A549 (cell line): ENCODE data around the gene CHPF. TPM values are rescaled to one million over a fixed set of nuclear protein-coding genes. Genes with fewer than 3 reads are reported as not detected.

ENCODE experiments used
- ATAC-seq, 2 experiments: fragments of 200-7000 bp in 1 of 2; fragments of >200 bp in 1 of 2; cut with Nextera tagmentation in 1 of 2; cut with Tn5 transposase in 1 of 2; 3 replicates each; pipeline versions ENCODE4 v1.8.0 to v1.9.1; 2018 to 2020; ENCODE audit warnings: mild to moderate bottlenecking in 1 of 2, moderate library complexity in 1 of 2
- CTCF ChIA-PET: fragments of 300-600 bp; sonication (Branson Sonifier 250); formaldehyde crosslinking; extraction: SDS; loops from one replicate; lab custom pipeline; 2021; ENCODE audit warnings: antibody characterized with exemption, inconsistent platforms; lab: Yijun Ruan, JAX
- POLR2A ChIA-PET: fragments of 350-600 bp; formaldehyde crosslinking; extraction: SDS; loops from one replicate; lab custom pipeline; 2021; ENCODE audit warnings: antibody characterized with exemption, inconsistent platforms; lab: Yijun Ruan, JAX
- DNase-seq, 2 experiments: peaks; one replicate each; pipeline versions ENCODE4 v3.0.0 to v3.0.0-alpha.2; 2011 to 2016; ENCODE audit warnings: low read depth in 1 of 2, low spot score in 1 of 2
- FAIRE-seq: peaks from 2 replicates; lab custom pipeline; 2011; peaks lifted over from hg19 to GRCh38; lab: Jason Lieb, UNC
- H3K27ac ChIP-seq, 2 experiments: fragments of >200 bp; sonication (Bioruptor Twin); formaldehyde crosslinking; 3 replicates each; pipeline ENCODE4 v1.5.1; 2016 to 2017
- H3K4me1 ChIP-seq: fragments of >200 bp; sonication (Bioruptor Twin); formaldehyde crosslinking; 3 replicates; pipeline ENCODE4 v1.6.1; 2016
- H3K4me2 ChIP-seq: fragments of >200 bp; sonication (Bioruptor Twin); formaldehyde crosslinking; 3 replicates; pipeline ENCODE4 v1.6.1; 2016
- H3K4me3 ChIP-seq: fragments of >200 bp; sonication (Bioruptor Twin); formaldehyde crosslinking; 3 replicates; pipeline ENCODE4 v1.5.1; 2016
- H3K9me3 ChIP-seq: fragments of >200 bp; sonication (Bioruptor Twin); formaldehyde crosslinking; 3 replicates; pipeline ENCODE4 v1.6.1; 2016
- CBX8 ChIP-seq: fragments of 200-600 bp; sonication (generic); IDR thresholded peaks from 2 replicates; pipeline ENCODE4 v1.6.1; 2016
- GATA3 ChIP-seq: IDR thresholded peaks from 2 replicates; pipeline ENCODE4 v1.6.1; 2012; ENCODE audit warnings: borderline replicate concordance
- HOXB13 ChIP-seq: fragments of 250-450 bp; sonication (Bioruptor Pico); IDR thresholded peaks from 2 replicates; pipeline ENCODE4 v1.5.0; 2020; ENCODE audit warnings: low read depth, mild to moderate bottlenecking, moderate library complexity
- PHF8 ChIP-seq: fragments of 200-600 bp; sonication (generic); IDR thresholded peaks from 2 replicates; pipeline ENCODE4 v1.6.1; 2016; ENCODE audit warnings: low read depth, mild to moderate bottlenecking, antibody characterized with exemption, moderate library complexity, borderline replicate concordance
- RAD21 ChIP-seq, 2 experiments: fragments of >200 bp in 1 of 2; sonication (Bioruptor Twin) in 1 of 2; formaldehyde crosslinking in 1 of 2; IDR thresholded peaks in 1 of 2; conservative IDR thresholded peaks in 1 of 2; 2 replicates in 1 of 2; 3 replicates in 1 of 2; pipeline ENCODE4 v1.6.1; 2012 to 2018; ENCODE audit warnings: inconsistent platforms in 1 of 2
- ZSCAN20 ChIP-seq: fragments of 250-450 bp; sonication (Bioruptor Pico); IDR thresholded peaks from 2 replicates; pipeline ENCODE4 v1.8.0; 2022; ENCODE audit warnings: mild to moderate bottlenecking, moderate library complexity
- WGBS: methylation state at CpG from one replicate; pipeline ENCODE4 v1.1.6; 2017; ENCODE audit errors: missing lambda C conversion rate; 5-methylcytosine and 5-hydroxymethylcytosine counted together
- polyA plus RNA-seq, 4 experiments: library from polyadenylated mRNA; depleted of rRNA in 3 of 4; stranded (reverse); fragments of >200 nt; fragmentation: RNase III in 1 of 4; extraction: RNeasy Plus Mini Kit Qiagen cat#74134 plus additional on column Dnase treatment in 1 of 4; gene quantifications; 2 replicates in 3 of 4; 3 replicates in 1 of 4; pipeline ENCODE4 v1.2.3, GENCODE V29; 2011 to 2017
- TF ChIP-seq, protein P1 (sequence below): fragments of 200-600 bp; sonication (generic); IDR thresholded peaks from 2 replicates; pipeline ENCODE4 v1.6.1; 2016; ENCODE audit warnings: antibody characterized with exemption, mild to moderate bottlenecking, moderate library complexity
- TF ChIP-seq, protein P2 (sequence below): fragments of 150-350 bp; IDR thresholded peaks from 2 replicates; pipeline ENCODE4 v1.6.1; 2014; ENCODE audit warnings: low read depth, mild to moderate bottlenecking, low read length
- TF ChIP-seq, protein P3 (sequence below): IDR thresholded peaks from 2 replicates; pipeline ENCODE4 v1.6.1; 2012
- TF ChIP-seq, protein P4 (sequence below): fragments of >200 bp; sonication (Bioruptor Twin); formaldehyde crosslinking; IDR thresholded peaks from 3 replicates; pipeline ENCODE4 v1.5.1; 2016

CHPF gene
- polyA plus RNA-seq, 2 of the 4 experiments (the other 2 are of a cell fraction): 9.0 to 14.8 TPM

DNA sequence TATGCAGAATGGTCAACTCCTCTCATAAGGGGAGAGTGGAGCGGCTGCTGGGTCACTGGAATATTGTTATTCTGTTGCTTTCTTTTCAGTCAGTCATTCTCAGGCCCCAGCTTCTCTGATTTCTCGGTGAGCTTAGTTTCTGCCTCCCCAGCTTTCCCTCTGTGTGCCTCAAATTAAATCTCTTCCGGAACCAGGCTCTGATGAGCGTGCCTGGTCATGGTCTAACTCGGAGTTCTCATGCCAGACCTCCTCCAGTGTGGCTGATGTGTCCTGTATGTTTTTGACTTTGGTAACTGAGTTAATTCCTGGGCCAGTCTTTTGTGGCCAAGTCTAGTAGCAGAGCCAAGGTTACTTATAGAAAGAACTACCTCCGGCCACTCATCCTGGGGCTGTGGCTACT lies 49.1 kb upstream of the CHPF start:
- ATAC-seq (no peak), FAIRE-seq (no peak), DNase-seq (no peak)
- Histone ChIP-seq H3K27ac (no peak overlapping the region), H3K4me3 (no peak overlapping the region), H3K4me2 (no peak overlapping the region), H3K9me3 (no peaks in the 10 kb centered on the region), H3K4me1 (peaks cover 7% of the 10 kb centered on the region; the same call in 2 of the 3 replicates)
- WGBS: 56% methylated on average over 6 of the region's 6 CpGs
- ChIA-PET POLR2A (no interaction called here), CTCF (interaction anchor here (1.0 to 1.4 kb wide), 3 partner anchors 10 to 63 kb away, joined by 3 to 4 read pairs (median 3); no protein-coding TSS in a partner anchor)
- no peak for TF ChIP-seq RAD21 (conservative IDR thresholded peaks at IDR 0.05 in 1 of 2, IDR thresholded peaks at IDR 0.05 in 1 of 2)
- TF ChIP-seq, protein P1, sequence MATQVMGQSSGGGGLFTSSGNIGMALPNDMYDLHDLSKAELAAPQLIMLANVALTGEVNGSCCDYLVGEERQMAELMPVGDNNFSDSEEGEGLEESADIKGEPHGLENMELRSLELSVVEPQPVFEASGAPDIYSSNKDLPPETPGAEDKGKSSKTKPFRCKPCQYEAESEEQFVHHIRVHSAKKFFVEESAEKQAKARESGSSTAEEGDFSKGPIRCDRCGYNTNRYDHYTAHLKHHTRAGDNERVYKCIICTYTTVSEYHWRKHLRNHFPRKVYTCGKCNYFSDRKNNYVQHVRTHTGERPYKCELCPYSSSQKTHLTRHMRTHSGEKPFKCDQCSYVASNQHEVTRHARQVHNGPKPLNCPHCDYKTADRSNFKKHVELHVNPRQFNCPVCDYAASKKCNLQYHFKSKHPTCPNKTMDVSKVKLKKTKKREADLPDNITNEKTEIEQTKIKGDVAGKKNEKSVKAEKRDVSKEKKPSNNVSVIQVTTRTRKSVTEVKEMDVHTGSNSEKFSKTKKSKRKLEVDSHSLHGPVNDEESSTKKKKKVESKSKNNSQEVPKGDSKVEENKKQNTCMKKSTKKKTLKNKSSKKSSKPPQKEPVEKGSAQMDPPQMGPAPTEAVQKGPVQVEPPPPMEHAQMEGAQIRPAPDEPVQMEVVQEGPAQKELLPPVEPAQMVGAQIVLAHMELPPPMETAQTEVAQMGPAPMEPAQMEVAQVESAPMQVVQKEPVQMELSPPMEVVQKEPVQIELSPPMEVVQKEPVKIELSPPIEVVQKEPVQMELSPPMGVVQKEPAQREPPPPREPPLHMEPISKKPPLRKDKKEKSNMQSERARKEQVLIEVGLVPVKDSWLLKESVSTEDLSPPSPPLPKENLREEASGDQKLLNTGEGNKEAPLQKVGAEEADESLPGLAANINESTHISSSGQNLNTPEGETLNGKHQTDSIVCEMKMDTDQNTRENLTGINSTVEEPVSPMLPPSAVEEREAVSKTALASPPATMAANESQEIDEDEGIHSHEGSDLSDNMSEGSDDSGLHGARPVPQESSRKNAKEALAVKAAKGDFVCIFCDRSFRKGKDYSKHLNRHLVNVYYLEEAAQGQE: no peak
- TF ChIP-seq PHF8: no peak
- TF ChIP-seq ZSCAN20 (CRISPR knock-in tag): no peak

DNA sequence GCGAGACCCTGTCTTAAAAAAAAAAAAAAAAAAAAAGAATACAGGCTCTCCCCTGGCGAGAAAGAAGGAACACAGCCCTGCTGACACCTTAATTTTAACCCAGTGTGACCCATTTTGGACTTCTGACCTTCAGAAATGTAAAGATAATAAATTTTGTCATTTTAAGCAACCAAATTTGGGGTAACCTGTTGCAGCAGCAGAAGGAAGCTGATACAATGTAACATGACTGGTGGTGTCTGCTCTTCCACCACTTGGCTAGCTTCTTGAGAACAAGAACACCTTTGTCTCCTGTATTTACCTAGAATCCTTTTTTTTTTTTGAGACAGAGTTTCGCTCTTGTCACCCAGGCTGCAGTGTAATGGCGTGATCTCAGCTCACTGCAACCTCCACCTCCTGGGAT lies 47.5 kb upstream of the CHPF start:
- no peaks in the 10 kb centered on the region for H3K4me1 ChIP-seq
- H3K4me3 ChIP-seq: no peak overlapping the region
- DNase-seq: no peak
- POLR2A ChIA-PET: no interaction called here
- WGBS: 33% methylated on average over 4 of the region's 4 CpGs
- no peak for FAIRE-seq
- H3K27ac ChIP-seq: no peak overlapping the region
- CTCF ChIA-PET: interaction anchor here (0.5 to 1.5 kb wide), 3 partner anchors 27 to 181 kb away, joined by 3 to 4 read pairs (median 3); no protein-coding TSS in a partner anchor
- H3K9me3 ChIP-seq: no peaks in the 10 kb centered on the region
- H3K4me2 ChIP-seq: no peak overlapping the region
- TF ChIP-seq HOXB13 (CRISPR knock-in tag) (no peak), GATA3 (no peak), CBX8 (no peak)
- TF ChIP-seq, protein P2, sequence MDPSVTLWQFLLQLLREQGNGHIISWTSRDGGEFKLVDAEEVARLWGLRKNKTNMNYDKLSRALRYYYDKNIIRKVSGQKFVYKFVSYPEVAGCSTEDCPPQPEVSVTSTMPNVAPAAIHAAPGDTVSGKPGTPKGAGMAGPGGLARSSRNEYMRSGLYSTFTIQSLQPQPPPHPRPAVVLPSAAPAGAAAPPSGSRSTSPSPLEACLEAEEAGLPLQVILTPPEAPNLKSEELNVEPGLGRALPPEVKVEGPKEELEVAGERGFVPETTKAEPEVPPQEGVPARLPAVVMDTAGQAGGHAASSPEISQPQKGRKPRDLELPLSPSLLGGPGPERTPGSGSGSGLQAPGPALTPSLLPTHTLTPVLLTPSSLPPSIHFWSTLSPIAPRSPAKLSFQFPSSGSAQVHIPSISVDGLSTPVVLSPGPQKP: no peak
- TF ChIP-seq, all 56 proteins: peak for 0
- ATAC-seq: no peak

DNA sequence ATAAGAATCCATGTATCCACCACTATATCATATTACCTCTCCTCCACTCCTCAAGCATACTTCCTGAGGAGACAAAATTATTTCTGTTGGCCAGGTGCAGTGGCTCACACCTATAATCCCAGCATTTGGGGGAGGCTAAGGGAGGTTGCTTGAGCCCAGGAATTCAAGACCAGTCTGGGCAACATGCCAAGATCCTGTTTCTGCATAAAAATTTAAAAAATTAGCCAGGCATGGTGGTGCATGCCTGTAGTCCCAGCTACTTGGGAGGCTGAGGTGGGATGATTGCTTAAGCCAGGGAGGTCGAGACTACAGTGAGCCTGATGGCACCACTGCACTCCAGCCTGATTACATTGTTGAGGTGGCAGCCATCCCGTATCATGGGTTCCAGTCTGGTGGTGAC lies 37.7 kb upstream of the CHPF start:
- 0% methylated on average over 1 of the region's 2 CpGs for WGBS
- no peak for FAIRE-seq
- TF ChIP-seq, protein P3, sequence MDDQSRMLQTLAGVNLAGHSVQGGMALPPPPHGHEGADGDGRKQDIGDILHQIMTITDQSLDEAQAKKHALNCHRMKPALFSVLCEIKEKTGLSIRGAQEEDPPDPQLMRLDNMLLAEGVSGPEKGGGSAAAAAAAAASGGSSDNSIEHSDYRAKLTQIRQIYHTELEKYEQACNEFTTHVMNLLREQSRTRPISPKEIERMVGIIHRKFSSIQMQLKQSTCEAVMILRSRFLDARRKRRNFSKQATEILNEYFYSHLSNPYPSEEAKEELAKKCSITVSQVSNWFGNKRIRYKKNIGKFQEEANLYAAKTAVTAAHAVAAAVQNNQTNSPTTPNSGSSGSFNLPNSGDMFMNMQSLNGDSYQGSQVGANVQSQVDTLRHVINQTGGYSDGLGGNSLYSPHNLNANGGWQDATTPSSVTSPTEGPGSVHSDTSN: no peak
- TF ChIP-seq, protein P4, sequence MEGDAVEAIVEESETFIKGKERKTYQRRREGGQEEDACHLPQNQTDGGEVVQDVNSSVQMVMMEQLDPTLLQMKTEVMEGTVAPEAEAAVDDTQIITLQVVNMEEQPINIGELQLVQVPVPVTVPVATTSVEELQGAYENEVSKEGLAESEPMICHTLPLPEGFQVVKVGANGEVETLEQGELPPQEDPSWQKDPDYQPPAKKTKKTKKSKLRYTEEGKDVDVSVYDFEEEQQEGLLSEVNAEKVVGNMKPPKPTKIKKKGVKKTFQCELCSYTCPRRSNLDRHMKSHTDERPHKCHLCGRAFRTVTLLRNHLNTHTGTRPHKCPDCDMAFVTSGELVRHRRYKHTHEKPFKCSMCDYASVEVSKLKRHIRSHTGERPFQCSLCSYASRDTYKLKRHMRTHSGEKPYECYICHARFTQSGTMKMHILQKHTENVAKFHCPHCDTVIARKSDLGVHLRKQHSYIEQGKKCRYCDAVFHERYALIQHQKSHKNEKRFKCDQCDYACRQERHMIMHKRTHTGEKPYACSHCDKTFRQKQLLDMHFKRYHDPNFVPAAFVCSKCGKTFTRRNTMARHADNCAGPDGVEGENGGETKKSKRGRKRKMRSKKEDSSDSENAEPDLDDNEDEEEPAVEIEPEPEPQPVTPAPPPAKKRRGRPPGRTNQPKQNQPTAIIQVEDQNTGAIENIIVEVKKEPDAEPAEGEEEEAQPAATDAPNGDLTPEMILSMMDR: no peak
- ChIA-PET POLR2A (no interaction called here), CTCF (no interaction called here)
- DNase-seq: no peak
- H3K27ac ChIP-seq: no peak overlapping the region
- H3K4me1 ChIP-seq: no peaks in the 10 kb centered on the region
- ATAC-seq: no peak
- no peak overlapping the region for H3K4me2 ChIP-seq
- H3K4me3 ChIP-seq: no peak overlapping the region
- H3K9me3 ChIP-seq: no peaks in the 10 kb centered on the region
